K562 (cell line): ENCODE measurements around the gene H2BK1. TPM values are rescaled to one million over a fixed set of nuclear protein-coding genes. Genes with fewer than 3 reads are reported as not detected.

ENCODE experiments used
- BRCA1 ChIP-seq, 2 experiments: fragments of 450-650 bp in 1 of 2; sonication (generic) in 1 of 2; formaldehyde crosslinking in 1 of 2; IDR thresholded peaks; 2 replicates each; pipeline versions ENCODE4 v1.5.0 to v1.6.1; 2017 to 2020; ENCODE audit warnings: mild to moderate bottlenecking in 1 of 2, missing genetic modification reagents in 1 of 2
- COPS2 ChIP-seq: fragments of 450-650 bp; conservative IDR thresholded peaks from 2 replicates; pipeline ENCODE4 v1.6.1; 2016; ENCODE audit warnings: mild to moderate bottlenecking, moderate library complexity
- ESRRB ChIP-seq: fragments of 250-450 bp; sonication (Bioruptor Pico); IDR thresholded peaks from 2 replicates; pipeline ENCODE4 v1.5.0; 2020; ENCODE audit warnings: mild to moderate bottlenecking, moderate library complexity, borderline replicate concordance
- HDAC6 ChIP-seq: IDR thresholded peaks from 2 replicates; pipeline ENCODE4 v1.6.1; 2012; ENCODE audit warnings: low read depth, mild to moderate bottlenecking, control low read depth, inconsistent platforms, low read length, moderate library complexity
- JUNB ChIP-seq: fragments of 450-650 bp; formaldehyde crosslinking; conservative IDR thresholded peaks from 2 replicates; pipeline ENCODE4 v1.4.0; 2020; ENCODE audit warnings: mild to moderate bottlenecking
- NFIC ChIP-seq: fragments of 450-650 bp; IDR thresholded peaks from 2 replicates; pipeline ENCODE4 v1.6.1; 2017; ENCODE audit warnings: mild to moderate bottlenecking, inconsistent platforms
- PHB ChIP-seq: fragments of 250-450 bp; sonication (Bioruptor Pico); IDR thresholded peaks from 2 replicates; pipeline ENCODE4 v1.5.0; 2021
- PURB ChIP-seq: sonication (generic); formaldehyde crosslinking; IDR thresholded peaks from 2 replicates; pipeline ENCODE4 v1.9.0; 2021; ENCODE audit warnings: low read depth, mild to moderate bottlenecking, missing genetic modification reagents
- RFX7 ChIP-seq: fragments of 250-450 bp; sonication (Bioruptor Pico); IDR thresholded peaks from 2 replicates; pipeline ENCODE4 v1.5.1; 2021; ENCODE audit warnings: mild to moderate bottlenecking
- SMAD3 ChIP-seq: fragments of 450-650 bp; formaldehyde crosslinking; conservative IDR thresholded peaks from 2 replicates; pipeline ENCODE4 v1.4.0; 2020; ENCODE audit warnings: mild to moderate bottlenecking
- ZBTB1 ChIP-seq: sonication (generic); formaldehyde crosslinking; IDR thresholded peaks from 2 replicates; pipeline ENCODE4 v1.8.1; 2023; ENCODE audit warnings: missing genetic modification reagents, low read depth, mild to moderate bottlenecking, borderline replicate concordance
- ZBTB17 ChIP-seq: fragments of 450-650 bp; formaldehyde crosslinking; IDR thresholded peaks from 2 replicates; pipeline ENCODE4 v1.4.0; 2020; ENCODE audit warnings: mild to moderate bottlenecking
- ZNF347 ChIP-seq: fragments of 450-650 bp; formaldehyde crosslinking; IDR thresholded peaks from 2 replicates; pipeline ENCODE4 v1.4.0; 2020; ENCODE audit warnings: low read depth, mild to moderate bottlenecking, moderate library complexity
- ZNF696 ChIP-seq: fragments of 250-450 bp; sonication (Bioruptor Pico); conservative IDR thresholded peaks from 2 replicates; pipeline ENCODE4 v1.4.0; 2020; ENCODE audit warnings: mild to moderate bottlenecking, moderate library complexity
- polyA plus RNA-seq, 8 experiments: library from polyadenylated mRNA; depleted of rRNA in 4 of 8; stranded (reverse) in 5 of 8; unstranded in 3 of 8; fragments of >200 nt; fragmentation: Nextera tagmentation in 2 of 8; fragmentation: Illumina TruSeq in 1 of 8; extraction: Ambion mirVana in 2 of 8; extraction: Trizol in 1 of 8; gene quantifications; 2 replicates each; pipeline versions ENCODE4 v1.2.1 to v1.2.3, GENCODE V29; 2011 to 2014; ENCODE audit warnings: inconsistent platforms in 1 of 8, missing spikeins in 1 of 8
- total RNA-seq, 7 experiments: library from RNA; depleted of rRNA in 6 of 7; stranded (reverse); fragments of >200 nt in 6 of 7; fragmentation: Illumina TruSeq in 2 of 7; extraction: Trizol in 2 of 7; gene quantifications; 2 replicates each; pipeline versions ENCODE4 v1.2.1 to v1.2.3, GENCODE V29; 2011 to 2021; ENCODE audit warnings: low replicate concordance in 1 of 7
- TF ChIP-seq, protein P1 (sequence below): fragments of 250-450 bp; sonication (Bioruptor Pico); IDR thresholded peaks from 2 replicates; pipeline ENCODE4 v1.5.1; 2021; ENCODE audit warnings: mild to moderate bottlenecking
- TF ChIP-seq, protein P2 (sequence below): sonication (generic); formaldehyde crosslinking; IDR thresholded peaks from 2 replicates; pipeline ENCODE4 v1.8.0; 2023; ENCODE audit warnings: missing genetic modification reagents, mild to moderate bottlenecking, borderline replicate concordance
- TF ChIP-seq, protein P3 (sequence below), 2 experiments: IDR thresholded peaks in 1 of 2; conservative IDR thresholded peaks in 1 of 2; 2 replicates each; pipeline ENCODE4 v1.6.1; 2016; ENCODE audit warnings: low read depth in 2 of 2, mild to moderate bottlenecking in 1 of 2, missing compliant biosample characterization in 1 of 2, missing genetic modification characterization in 1 of 2, moderate library complexity in 1 of 2

H2BK1 gene
- total and polyA plus RNA-seq, 9 of the 15 experiments (the other 6 are each of a cell fraction or from before 2014, with no cell fraction given): not detected

DNA sequence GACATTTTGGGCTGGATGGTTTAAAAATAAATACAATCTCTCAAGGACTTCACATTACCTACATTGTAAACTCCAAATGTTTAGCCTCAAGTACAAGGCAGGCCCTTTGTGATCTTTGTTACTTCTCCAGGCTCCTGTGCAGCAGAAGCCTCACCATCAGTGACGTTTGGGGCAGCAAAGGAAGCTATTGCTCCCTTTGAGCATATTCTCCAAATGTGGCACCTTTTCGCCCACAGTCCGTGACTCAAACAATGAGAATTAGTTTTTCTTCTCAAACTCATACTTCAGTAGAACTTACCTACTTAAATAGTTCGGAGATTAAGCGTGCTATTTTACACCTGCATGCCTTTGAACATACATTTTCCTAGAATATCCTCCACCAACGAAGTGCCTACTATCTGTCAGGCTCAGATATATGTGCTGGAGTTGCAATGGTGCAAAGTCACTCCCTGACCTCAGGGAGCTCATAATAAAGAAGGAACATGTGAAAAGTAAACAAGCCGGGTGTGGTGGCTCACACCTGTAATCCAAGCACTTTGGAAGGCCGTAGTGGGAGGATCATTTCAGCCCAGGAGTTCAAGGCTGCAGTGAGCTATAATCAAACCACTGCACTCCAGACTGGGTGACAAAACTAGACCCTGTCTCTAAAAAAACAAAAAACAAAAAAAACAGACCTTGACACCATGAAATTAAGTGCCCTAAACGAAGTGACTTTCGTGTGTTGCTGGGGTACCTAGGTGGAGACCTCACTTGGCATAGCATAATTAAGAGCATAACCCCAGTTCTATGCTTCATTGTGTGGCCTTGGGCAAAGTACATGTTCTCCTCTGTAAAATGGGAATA lies 18.0 kb upstream of the H2BK1 start (continued):
- TF ChIP-seq, protein P1, sequence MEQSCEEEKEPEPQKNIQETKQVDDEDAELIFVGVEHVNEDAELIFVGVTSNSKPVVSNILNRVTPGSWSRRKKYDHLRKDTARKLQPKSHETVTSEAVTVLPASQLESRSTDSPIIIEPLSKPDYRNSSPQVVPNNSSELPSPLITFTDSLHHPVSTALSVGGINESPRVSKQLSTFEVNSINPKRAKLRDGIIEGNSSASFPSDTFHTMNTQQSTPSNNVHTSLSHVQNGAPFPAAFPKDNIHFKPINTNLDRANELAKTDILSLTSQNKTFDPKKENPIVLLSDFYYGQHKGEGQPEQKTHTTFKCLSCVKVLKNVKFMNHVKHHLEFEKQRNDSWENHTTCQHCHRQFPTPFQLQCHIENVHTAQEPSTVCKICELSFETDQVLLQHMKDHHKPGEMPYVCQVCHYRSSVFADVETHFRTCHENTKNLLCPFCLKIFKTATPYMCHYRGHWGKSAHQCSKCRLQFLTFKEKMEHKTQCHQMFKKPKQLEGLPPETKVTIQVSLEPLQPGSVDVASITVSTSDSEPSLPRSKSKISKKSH (CRISPR knock-in tag): no peak
- TF ChIP-seq RFX7 (CRISPR knock-in tag): no peak
- no peak for TF ChIP-seq BRCA1 (IDR thresholded peaks at IDR 0.05)
- no peak for TF ChIP-seq BRCA1 (CRISPR knock-in tag; IDR thresholded peaks at IDR 0.05)
- no peak for TF ChIP-seq ZNF347 (CRISPR knock-in tag)
- TF ChIP-seq PHB (CRISPR knock-in tag): no peak
- TF ChIP-seq, protein P2, sequence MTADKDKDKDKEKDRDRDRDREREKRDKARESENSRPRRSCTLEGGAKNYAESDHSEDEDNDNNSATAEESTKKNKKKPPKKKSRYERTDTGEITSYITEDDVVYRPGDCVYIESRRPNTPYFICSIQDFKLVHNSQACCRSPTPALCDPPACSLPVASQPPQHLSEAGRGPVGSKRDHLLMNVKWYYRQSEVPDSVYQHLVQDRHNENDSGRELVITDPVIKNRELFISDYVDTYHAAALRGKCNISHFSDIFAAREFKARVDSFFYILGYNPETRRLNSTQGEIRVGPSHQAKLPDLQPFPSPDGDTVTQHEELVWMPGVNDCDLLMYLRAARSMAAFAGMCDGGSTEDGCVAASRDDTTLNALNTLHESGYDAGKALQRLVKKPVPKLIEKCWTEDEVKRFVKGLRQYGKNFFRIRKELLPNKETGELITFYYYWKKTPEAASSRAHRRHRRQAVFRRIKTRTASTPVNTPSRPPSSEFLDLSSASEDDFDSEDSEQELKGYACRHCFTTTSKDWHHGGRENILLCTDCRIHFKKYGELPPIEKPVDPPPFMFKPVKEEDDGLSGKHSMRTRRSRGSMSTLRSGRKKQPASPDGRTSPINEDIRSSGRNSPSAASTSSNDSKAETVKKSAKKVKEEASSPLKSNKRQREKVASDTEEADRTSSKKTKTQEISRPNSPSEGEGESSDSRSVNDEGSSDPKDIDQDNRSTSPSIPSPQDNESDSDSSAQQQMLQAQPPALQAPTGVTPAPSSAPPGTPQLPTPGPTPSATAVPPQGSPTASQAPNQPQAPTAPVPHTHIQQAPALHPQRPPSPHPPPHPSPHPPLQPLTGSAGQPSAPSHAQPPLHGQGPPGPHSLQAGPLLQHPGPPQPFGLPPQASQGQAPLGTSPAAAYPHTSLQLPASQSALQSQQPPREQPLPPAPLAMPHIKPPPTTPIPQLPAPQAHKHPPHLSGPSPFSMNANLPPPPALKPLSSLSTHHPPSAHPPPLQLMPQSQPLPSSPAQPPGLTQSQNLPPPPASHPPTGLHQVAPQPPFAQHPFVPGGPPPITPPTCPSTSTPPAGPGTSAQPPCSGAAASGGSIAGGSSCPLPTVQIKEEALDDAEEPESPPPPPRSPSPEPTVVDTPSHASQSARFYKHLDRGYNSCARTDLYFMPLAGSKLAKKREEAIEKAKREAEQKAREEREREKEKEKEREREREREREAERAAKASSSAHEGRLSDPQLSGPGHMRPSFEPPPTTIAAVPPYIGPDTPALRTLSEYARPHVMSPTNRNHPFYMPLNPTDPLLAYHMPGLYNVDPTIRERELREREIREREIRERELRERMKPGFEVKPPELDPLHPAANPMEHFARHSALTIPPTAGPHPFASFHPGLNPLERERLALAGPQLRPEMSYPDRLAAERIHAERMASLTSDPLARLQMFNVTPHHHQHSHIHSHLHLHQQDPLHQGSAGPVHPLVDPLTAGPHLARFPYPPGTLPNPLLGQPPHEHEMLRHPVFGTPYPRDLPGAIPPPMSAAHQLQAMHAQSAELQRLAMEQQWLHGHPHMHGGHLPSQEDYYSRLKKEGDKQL (CRISPR knock-in tag): no peak
- TF ChIP-seq SMAD3 (CRISPR knock-in tag): no peak
- TF ChIP-seq, protein P3, sequence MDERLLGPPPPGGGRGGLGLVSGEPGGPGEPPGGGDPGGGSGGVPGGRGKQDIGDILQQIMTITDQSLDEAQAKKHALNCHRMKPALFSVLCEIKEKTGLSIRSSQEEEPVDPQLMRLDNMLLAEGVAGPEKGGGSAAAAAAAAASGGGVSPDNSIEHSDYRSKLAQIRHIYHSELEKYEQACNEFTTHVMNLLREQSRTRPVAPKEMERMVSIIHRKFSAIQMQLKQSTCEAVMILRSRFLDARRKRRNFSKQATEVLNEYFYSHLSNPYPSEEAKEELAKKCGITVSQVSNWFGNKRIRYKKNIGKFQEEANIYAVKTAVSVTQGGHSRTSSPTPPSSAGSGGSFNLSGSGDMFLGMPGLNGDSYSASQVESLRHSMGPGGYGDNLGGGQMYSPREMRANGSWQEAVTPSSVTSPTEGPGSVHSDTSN (CRISPR knock-in tag; IDR thresholded peaks at IDR 0.05; ENCODE audit: low read depth): no peak
- TF ChIP-seq, protein P3 (tag; conservative IDR thresholded peaks at IDR 0.05; ENCODE audit: low read depth): peak; percentile 69; the same call in 1 of the 2 replicates
- no peak for TF ChIP-seq ESRRB
- no peak for TF ChIP-seq ZBTB17 (CRISPR knock-in tag)
- 0 out of 2 replicates have a peak, but pooled peaks have one; percentile 10 for TF ChIP-seq NFIC
- no peak for TF ChIP-seq JUNB
- no peak for TF ChIP-seq PURB (CRISPR knock-in tag)
- no peak for TF ChIP-seq COPS2
- TF ChIP-seq ZNF696: no peak
- TF ChIP-seq HDAC6: no peak
- TF ChIP-seq ZBTB1: no peak
